Muscle layer of duodenum (tissue), 2 donors: ENCODE measurements around the gene OR2AG2.
"Not testable (repeated sequence)": the region's sequence is repeated elsewhere in the genome, so short reads cannot be mapped to it uniquely, and the experiment has no call there.

Source experiments
- H3K27ac ChIP-seq: one replicate; pipeline ENCODE4 v1.7.0; 2013; ENCODE audit warnings: mild to moderate bottlenecking, low read length
- H3K27me3 ChIP-seq: one replicate; pipeline ENCODE4 v1.7.0; 2013; ENCODE audit warnings: low read depth, mild to moderate bottlenecking, control low read depth, low read length
- H3K36me3 ChIP-seq, 2 donors: one replicate each; pipeline ENCODE4 v1.7.0; 2013; ENCODE audit warnings: low read length in 2 of 2, control low read depth in 1 of 2, mild to moderate bottlenecking in 1 of 2; ENCODE audit not compliant: insufficient read depth in 2 of 2, control insufficient read depth in 1 of 2
- H3K4me1 ChIP-seq, 2 donors: one replicate each; pipeline ENCODE4 v1.7.0; 2013; ENCODE audit warnings: low read length in 2 of 2, mild to moderate bottlenecking in 2 of 2, control low read depth in 1 of 2, moderate library complexity in 1 of 2; ENCODE audit not compliant: insufficient read depth in 2 of 2, control insufficient read depth in 1 of 2
- H3K4me3 ChIP-seq, 2 donors: one replicate each; pipeline ENCODE4 v1.7.0; 2013; ENCODE audit warnings: low read length in 2 of 2, low read depth in 1 of 2, mild to moderate bottlenecking in 1 of 2
- H3K9me3 ChIP-seq, 2 donors: one replicate each; pipeline ENCODE4 v1.7.0; 2013; ENCODE audit warnings: low read length in 2 of 2, control low read depth in 1 of 2, mild to moderate bottlenecking in 1 of 2; ENCODE audit not compliant: control insufficient read depth in 1 of 2
- donor health status: healthy.

The OR2AG2 gene

DNA sequence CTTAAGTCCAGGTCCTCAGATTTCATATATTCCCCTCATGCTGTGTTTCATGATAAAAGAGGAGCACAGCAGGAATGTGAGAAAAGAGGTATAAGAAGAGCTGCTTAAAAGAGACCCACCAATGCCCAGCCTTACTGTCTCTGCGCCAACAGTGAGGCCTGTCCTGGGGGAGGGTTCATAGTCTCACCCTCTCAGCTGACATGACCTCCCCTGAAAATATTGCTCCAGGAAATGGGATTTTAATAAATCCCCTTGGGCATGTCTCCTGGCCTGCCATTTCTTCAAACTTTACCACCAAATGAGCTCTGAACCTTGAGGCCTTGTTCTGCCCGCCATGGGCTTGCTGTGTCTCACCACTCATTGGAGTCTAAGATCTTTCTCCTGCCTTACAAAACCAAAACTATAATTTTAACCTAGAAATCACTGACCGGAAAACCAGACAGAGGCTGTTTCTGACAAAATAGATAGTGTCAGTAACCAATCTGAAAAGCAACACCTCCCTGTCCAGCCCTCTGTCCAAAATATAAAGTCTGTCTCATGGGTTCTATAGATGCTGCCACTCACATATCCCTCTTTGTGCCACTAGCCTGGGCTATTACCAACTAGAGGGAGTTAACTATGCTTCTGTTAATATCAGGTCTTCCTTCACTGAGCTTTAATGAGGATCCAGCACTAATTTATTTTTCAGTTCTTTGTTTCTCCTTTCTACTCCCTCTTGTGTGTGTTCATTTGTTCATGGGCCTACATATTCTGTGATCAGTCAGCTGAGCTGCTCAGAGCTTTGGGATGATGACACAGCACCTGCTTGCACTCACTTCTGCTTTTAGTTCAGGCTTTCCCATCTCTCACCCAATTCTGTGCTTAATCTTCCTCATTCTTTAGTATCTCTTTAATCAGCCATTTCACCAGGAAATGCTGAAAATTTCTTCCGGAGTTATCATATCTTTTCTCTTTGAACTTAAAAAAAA lies at the start of gene OR2AG2:
TSS of gene OR2AG2 (minus strand) at position 51 of the 968 bp plus-strand sequence. CDS start 3,019 bp downstream, outside the sequence.
- Histone ChIP-seq H3K27me3 (no peaks in the 10 kb centered on the region), H3K4me3 (no peak within 1 kb of the TSS), H3K9me3 (no peaks in the 10 kb centered on the region), H3K4me1 (no peaks in the 10 kb centered on the region), H3K27ac (no peak within 1 kb of the TSS), H3K36me3 (no peaks in the 10 kb centered on the region)

GRCh38 chr11:6818967-6819366 lies 47.2 kb upstream of the OR2AG2 start:
- Histone ChIP-seq H3K4me3 (no peak overlapping the region), H3K27me3 (no peaks in the 10 kb centered on the region), H3K9me3 (peaks cover 0 to 4% of the 10 kb centered on the region in 2 donors), H3K27ac (no peak overlapping the region), H3K4me1 (no peaks in the 10 kb centered on the region), H3K36me3 (no peaks in the 10 kb centered on the region)

- Histone ChIP-seq H3K36me3 (no peaks in the 10 kb centered on the region), H3K4me1 (no peaks in the 10 kb centered on the region), H3K27me3 (no peaks in the 10 kb centered on the region), H3K27ac (no peak overlapping the region), H3K4me3 (no peak overlapping the region), H3K9me3 (peaks cover 0 to 4% of the 10 kb centered on the region in 2 donors)
Observed at GRCh38 chr11:6817694-6818093, 45.9 kb upstream of the OR2AG2 start.

GRCh38 chr11:6813656-6814055 lies 41.9 kb upstream of the OR2AG2 start:
- Histone ChIP-seq H3K4me3 (no peak overlapping the region), H3K27ac (no peak overlapping the region), H3K36me3 (no peaks in the 10 kb centered on the region), H3K4me1 (peaks cover 0 to 3% of the 10 kb centered on the region in 2 donors), H3K9me3 (no peaks in the 10 kb centered on the region), H3K27me3 (no peaks in the 10 kb centered on the region)

GRCh38 chr11:6812390-6813005 lies 40.7 kb upstream of the OR2AG2 start:
- H3K27ac ChIP-seq = no peak overlapping the region
- no peaks in the 10 kb centered on the region for H3K9me3 ChIP-seq
- H3K36me3 ChIP-seq = no peaks in the 10 kb centered on the region
- H3K27me3 ChIP-seq = no peaks in the 10 kb centered on the region
- no peak overlapping the region for H3K4me3 ChIP-seq
- H3K4me1 ChIP-seq = peaks cover 0 to 3% of the 10 kb centered on the region in 2 donors

- not testable (repeated sequence) for H3K4me1 ChIP-seq, H3K27me3 ChIP-seq, H3K36me3 ChIP-seq, H3K4me3 ChIP-seq, H3K9me3 ChIP-seq, H3K27ac ChIP-seq
Observed at GRCh38 chr11:6801075-6801474, 29.3 kb upstream of the OR2AG2 start.

DNA sequence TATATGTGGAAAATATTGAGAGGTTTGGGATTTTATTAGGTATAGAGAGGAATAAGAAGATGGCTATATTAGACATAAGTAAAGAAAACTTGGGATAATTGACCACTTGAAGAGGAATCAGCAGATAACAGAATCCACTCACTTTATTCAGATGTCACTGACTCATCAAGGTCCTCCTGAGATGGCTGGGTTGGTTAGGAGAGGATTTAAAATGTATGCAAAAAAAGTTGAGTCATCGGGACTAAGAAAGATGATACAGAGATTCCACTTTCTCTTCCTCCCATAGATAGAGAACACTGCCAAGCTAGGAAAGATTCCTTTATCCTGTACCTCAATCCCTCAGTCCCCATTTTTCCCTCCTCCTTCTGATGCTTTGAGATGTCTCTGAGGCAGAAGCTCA lies 27.6 kb upstream of the OR2AG2 start, which contains the start of gene OR6A2:
TSS of gene OR6A2 (minus strand) at position 288 of the 400 bp plus-strand sequence. CDS start 3,981 bp downstream, outside the sequence.
- H3K4me1 ChIP-seq = no peaks in the 10 kb centered on the region
- H3K9me3 ChIP-seq = no peaks in the 10 kb centered on the region
- no peaks in the 10 kb centered on the region for H3K36me3 ChIP-seq
- H3K4me3 ChIP-seq = no peak within 1 kb of the TSS
- H3K27ac ChIP-seq = no peak within 1 kb of the TSS
- H3K27me3 ChIP-seq = no peaks in the 10 kb centered on the region

DNA sequence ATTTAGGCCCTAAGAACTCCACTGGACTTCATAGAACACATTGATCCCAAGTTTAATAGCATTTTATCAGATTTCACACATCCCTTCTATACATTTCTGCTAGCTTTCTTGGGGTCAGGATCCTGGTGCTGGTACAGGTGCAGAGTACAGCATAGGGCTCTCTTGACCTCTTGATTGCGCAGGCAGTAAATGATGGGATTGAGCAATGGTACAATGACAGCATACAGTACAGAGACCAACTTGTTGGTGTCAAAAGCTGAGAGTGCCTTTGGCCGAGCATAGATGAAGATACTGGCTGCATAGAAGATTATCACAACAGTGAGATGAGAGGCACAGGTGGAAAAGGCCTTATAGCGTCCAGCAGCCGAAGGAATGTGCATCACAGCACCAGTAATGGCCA lies 22.9 kb upstream of the OR2AG2 start:
- Histone ChIP-seq H3K9me3 (no peaks in the 10 kb centered on the region), H3K27me3 (no peaks in the 10 kb centered on the region), H3K36me3 (no peaks in the 10 kb centered on the region), H3K4me3 (no peak overlapping the region), H3K27ac (no peak overlapping the region), H3K4me1 (no peaks in the 10 kb centered on the region)

DNA sequence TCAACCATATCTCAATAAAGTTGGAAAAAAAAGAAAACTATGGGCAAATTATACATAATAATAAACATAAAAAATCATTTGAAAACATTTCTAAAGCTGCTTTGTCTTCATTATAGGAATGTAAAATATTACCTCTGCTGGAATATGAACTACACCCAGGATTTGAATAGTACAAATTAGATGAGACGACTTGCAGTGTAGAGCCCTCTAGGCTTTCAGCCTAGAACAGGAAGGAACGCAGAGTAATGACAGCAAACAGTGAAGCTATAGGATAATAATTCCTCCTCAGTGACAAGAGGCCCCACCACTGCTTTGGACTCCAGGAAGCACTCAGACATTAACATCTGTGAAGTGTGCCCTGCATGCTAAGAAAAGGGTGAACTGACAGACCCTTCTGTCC lies 18.8 kb upstream of the OR2AG2 start:
- H3K36me3 ChIP-seq = no peaks in the 10 kb centered on the region
- H3K9me3 ChIP-seq = no peaks in the 10 kb centered on the region
- H3K27me3 ChIP-seq = no peaks in the 10 kb centered on the region
- H3K4me1 ChIP-seq = no peaks in the 10 kb centered on the region
- H3K4me3 ChIP-seq = no peak overlapping the region
- no peak overlapping the region for H3K27ac ChIP-seq

GRCh38 chr11:6782720-6783119 lies 10.9 kb upstream of the OR2AG2 start, which contains the start of gene OR2AG1:
Gene OR2AG1 (plus strand): TSS chr11:6783020. CDS start chr11:6785038, 2,018 bp downstream.
- Histone ChIP-seq H3K4me3 (no peak within 1 kb of the TSS), H3K9me3 (no peaks in the 10 kb centered on the region), H3K4me1 (no peaks in the 10 kb centered on the region), H3K36me3 (no peaks in the 10 kb centered on the region), H3K27me3 (no peaks in the 10 kb centered on the region), H3K27ac (no peak within 1 kb of the TSS)

GRCh38 chr11:6780829-6781228 lies 9.1 kb upstream of the OR2AG2 start:
- H3K36me3 ChIP-seq = no peaks in the 10 kb centered on the region
- no peaks in the 10 kb centered on the region for H3K9me3 ChIP-seq
- H3K4me1 ChIP-seq = no peaks in the 10 kb centered on the region
- H3K27ac ChIP-seq = no peak overlapping the region
- no peaks in the 10 kb centered on the region for H3K27me3 ChIP-seq
- H3K4me3 ChIP-seq = no peak overlapping the region
